Hepatocyte (in vitro differentiated cells): ENCODE data around the gene SERPINE2. TPM values are rescaled to one million over a fixed set of nuclear protein-coding genes. Genes with fewer than 3 reads are reported as not detected.

Source experiments
- DNase-seq: peaks from one replicate; pipeline ENCODE4 v3.0.0-alpha.2; 2016; ENCODE audit warnings: low spot score
- H2AFZ ChIP-seq: fragments of 200-600 bp; sonication (generic); 2 replicates; pipeline ENCODE4 v1.6.0; 2016; ENCODE audit warnings: antibody characterized with exemption, mild to moderate bottlenecking
- H3K27ac ChIP-seq: fragments of 200-600 bp; sonication (generic); 2 replicates; pipeline ENCODE4 v1.5.1; 2016; ENCODE audit warnings: mild to moderate bottlenecking
- H3K27me3 ChIP-seq: fragments of 200-600 bp; sonication (generic); 2 replicates; pipeline ENCODE4 v1.6.1; 2016
- H3K36me3 ChIP-seq: fragments of 200-600 bp; sonication (generic); replicated peaks from 2 replicates; pipeline ENCODE4 v1.5.1; 2016; ENCODE audit warnings: low read depth; ENCODE audit not compliant: insufficient read depth
- H3K4me1 ChIP-seq: fragments of 200-600 bp; sonication (generic); 2 replicates; pipeline ENCODE4 v1.5.1; 2016; ENCODE audit warnings: mild to moderate bottlenecking, moderate library complexity; ENCODE audit not compliant: insufficient read depth
- H3K4me2 ChIP-seq: fragments of 200-600 bp; sonication (generic); 2 replicates; pipeline ENCODE4 v1.6.0; 2016
- H3K4me3 ChIP-seq: fragments of 200-600 bp; sonication (generic); 2 replicates; pipeline ENCODE4 v1.5.1; 2016; ENCODE audit warnings: mild to moderate bottlenecking
- H3K79me2 ChIP-seq: fragments of 200-600 bp; sonication (generic); 2 replicates; pipeline ENCODE4 v1.6.0; 2017; ENCODE audit warnings: mild to moderate bottlenecking
- H3K9me2 ChIP-seq: fragments of 200-600 bp; sonication (generic); replicated peaks from 2 replicates; pipeline ENCODE4 v1.6.0; 2017; ENCODE audit warnings: mild to moderate bottlenecking; ENCODE audit not compliant: insufficient read depth
- H3K9me3 ChIP-seq: fragments of 200-600 bp; sonication (generic); 2 replicates; pipeline ENCODE4 v1.5.1; 2016; ENCODE audit warnings: low read depth, mild to moderate bottlenecking
- H4K20me1 ChIP-seq: fragments of 200-600 bp; sonication (generic); 2 replicates; pipeline ENCODE4 v1.6.0; 2016; ENCODE audit warnings: mild to moderate bottlenecking; ENCODE audit not compliant: insufficient read depth, poor library complexity, severe bottlenecking
- EZH2 ChIP-seq: fragments of 200-600 bp; sonication (generic); IDR thresholded peaks from 2 replicates; pipeline ENCODE4 v1.6.1; 2016; ENCODE audit warnings: antibody characterized with exemption, mild to moderate bottlenecking, borderline replicate concordance
- EZH2phosphoT487 ChIP-seq: fragments of 200-600 bp; sonication (generic); IDR thresholded peaks from one replicate; pipeline ENCODE4 v1.6.1; 2018; ENCODE audit warnings: antibody characterized with exemption, mild to moderate bottlenecking, low read depth, moderate library complexity; ENCODE audit not compliant: unreplicated experiment, severe bottlenecking
- WGBS: methylation state at CpG from one replicate; pipeline ENCODE4 v1.1.6; 2016; ENCODE audit warnings: low lambda C conversion rate; ENCODE audit errors: missing lambda C conversion rate; 5-methylcytosine and 5-hydroxymethylcytosine counted together
- polyA plus RNA-seq: library from polyadenylated mRNA; unstranded; fragments of >200 nt; fragmentation: Nextera tagmentation; extraction: Ambion mirVana; gene quantifications from 2 replicates; pipeline ENCODE4 v1.2.1, GENCODE V29; 2016
- total RNA-seq: library from RNA; depleted of rRNA; stranded (reverse); fragments of >200 nt; gene quantifications from 2 replicates; pipeline ENCODE4 v1.2.3, GENCODE V29; 2014
- TF ChIP-seq, protein P1 (sequence below): fragments of 200-600 bp; sonication (generic); IDR thresholded peaks from 2 replicates; pipeline ENCODE4 v1.5.1; 2016; ENCODE audit warnings: antibody characterized with exemption, mild to moderate bottlenecking; ENCODE audit not compliant: poor library complexity

Gene SERPINE2
- total and polyA plus RNA-seq, 2 experiments from 2014 or later, result 186 to 427 TPM

- H3K9me2 ChIP-seq, result no peaks in the 10 kb centered on the region
- no peak overlapping the region for H3K27ac ChIP-seq
- H3K9me3 ChIP-seq, result no peaks in the 10 kb centered on the region
- H3K36me3 ChIP-seq, result no peaks in the 10 kb centered on the region
- peaks cover 12% of the 10 kb centered on the region for H3K4me1 ChIP-seq
- no peaks in the 10 kb centered on the region for H3K79me2 ChIP-seq
- DNase-seq, result no peak
- H3K27me3 ChIP-seq, result no peaks in the 10 kb centered on the region
- H3K4me2 ChIP-seq, result no peak overlapping the region
- TF ChIP-seq, protein P1, sequence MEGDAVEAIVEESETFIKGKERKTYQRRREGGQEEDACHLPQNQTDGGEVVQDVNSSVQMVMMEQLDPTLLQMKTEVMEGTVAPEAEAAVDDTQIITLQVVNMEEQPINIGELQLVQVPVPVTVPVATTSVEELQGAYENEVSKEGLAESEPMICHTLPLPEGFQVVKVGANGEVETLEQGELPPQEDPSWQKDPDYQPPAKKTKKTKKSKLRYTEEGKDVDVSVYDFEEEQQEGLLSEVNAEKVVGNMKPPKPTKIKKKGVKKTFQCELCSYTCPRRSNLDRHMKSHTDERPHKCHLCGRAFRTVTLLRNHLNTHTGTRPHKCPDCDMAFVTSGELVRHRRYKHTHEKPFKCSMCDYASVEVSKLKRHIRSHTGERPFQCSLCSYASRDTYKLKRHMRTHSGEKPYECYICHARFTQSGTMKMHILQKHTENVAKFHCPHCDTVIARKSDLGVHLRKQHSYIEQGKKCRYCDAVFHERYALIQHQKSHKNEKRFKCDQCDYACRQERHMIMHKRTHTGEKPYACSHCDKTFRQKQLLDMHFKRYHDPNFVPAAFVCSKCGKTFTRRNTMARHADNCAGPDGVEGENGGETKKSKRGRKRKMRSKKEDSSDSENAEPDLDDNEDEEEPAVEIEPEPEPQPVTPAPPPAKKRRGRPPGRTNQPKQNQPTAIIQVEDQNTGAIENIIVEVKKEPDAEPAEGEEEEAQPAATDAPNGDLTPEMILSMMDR, result no peak
- TF ChIP-seq EZH2 (no peak), EZH2phosphoT487 (no peak)
- no peak overlapping the region for H2AFZ ChIP-seq
- WGBS, result 96% methylated on average over 12 of the region's 12 CpGs
- H3K4me3 ChIP-seq, result no peak overlapping the region
- H4K20me1 ChIP-seq, result no peaks in the 10 kb centered on the region
These were observed 47.5 kb downstream of the SERPINE2 start for GRCh38 chr2:223991611-223992010.

GRCh38 chr2:223989856-223990232, 49.2 kb downstream of the SERPINE2 start:
- H3K36me3 ChIP-seq, result no peaks in the 10 kb centered on the region
- no peak overlapping the region for H3K4me3 ChIP-seq
- no peak overlapping the region for H3K4me2 ChIP-seq
- no peak overlapping the region for H2AFZ ChIP-seq
- H3K27me3 ChIP-seq, result no peaks in the 10 kb centered on the region
- H3K4me1 ChIP-seq, result peaks cover 11% of the 10 kb centered on the region
- WGBS, result 85% methylated on average over 3 of the region's 3 CpGs
- H3K9me2 ChIP-seq, result no peaks in the 10 kb centered on the region
- H3K9me3 ChIP-seq, result no peaks in the 10 kb centered on the region
- no peak for DNase-seq
- no peak for TF ChIP-seq EZH2
- TF ChIP-seq EZH2phosphoT487, result no peak
- TF ChIP-seq, protein P1, result no peak
- H3K27ac ChIP-seq, result no peak overlapping the region
- H3K79me2 ChIP-seq, result no peaks in the 10 kb centered on the region
- H4K20me1 ChIP-seq, result no peaks in the 10 kb centered on the region

GRCh38 chr2:223989206-223989855, 49.8 kb downstream of the SERPINE2 start:
- 78% methylated on average over 10 of the region's 10 CpGs for WGBS
- H3K36me3 ChIP-seq, result no peaks in the 10 kb centered on the region
- peaks cover 6% of the 10 kb centered on the region for H3K4me1 ChIP-seq
- H3K27ac ChIP-seq, result no peak overlapping the region
- no peak for TF ChIP-seq EZH2phosphoT487
- no peak for TF ChIP-seq EZH2
- TF ChIP-seq, protein P1, result no peak
- H3K4me2 ChIP-seq, result no peak overlapping the region
- no peak overlapping the region for H2AFZ ChIP-seq
- H3K9me2 ChIP-seq, result no peaks in the 10 kb centered on the region
- no peaks in the 10 kb centered on the region for H3K9me3 ChIP-seq
- H3K79me2 ChIP-seq, result no peaks in the 10 kb centered on the region
- no peaks in the 10 kb centered on the region for H3K27me3 ChIP-seq
- H4K20me1 ChIP-seq, result no peaks in the 10 kb centered on the region
- no peak for DNase-seq
- H3K4me3 ChIP-seq, result no peak overlapping the region

- Histone ChIP-seq H3K79me2 (no peaks in the 10 kb centered on the region), H3K27ac (no peak overlapping the region), H3K27me3 (no peaks in the 10 kb centered on the region), H2AFZ (no peak overlapping the region), H3K4me2 (no peak overlapping the region), H4K20me1 (no peaks in the 10 kb centered on the region), H3K9me2 (no peaks in the 10 kb centered on the region), H3K4me3 (no peak overlapping the region), H3K9me3 (no peaks in the 10 kb centered on the region), H3K36me3 (no peaks in the 10 kb centered on the region), H3K4me1 (no peaks in the 10 kb centered on the region)
- TF ChIP-seq EZH2phosphoT487 (no peak), EZH2 (no peak)
- TF ChIP-seq, protein P1, result no peak
- WGBS, result 100% methylated on average over 1 of the region's 1 CpG
- no peak for DNase-seq
These were observed 57.8 kb downstream of the SERPINE2 start for GRCh38 chr2:223981241-223981640.
